ENCODE data around the gene HTR3E.

Gene HTR3E

GRCh38 chr3:184156522-184156955 lies 59.7 kb downstream of the HTR3E start:
- no peak for DNase-seq

Data from SHP77 (cell line).